Suppressor macrophage treated with lipopolysaccharide for 4 hours (primary cell): ENCODE measurements around the gene AP1B1.
"Not testable (repeated sequence)": the region's sequence is repeated elsewhere in the genome, so short reads cannot be mapped to it uniquely, and the experiment has no call there.

ENCODE experiments used
- DNase-seq: peaks from one replicate; pipeline ENCODE4 v3.0.0-alpha.2; 2020

AP1B1 gene

DNA sequence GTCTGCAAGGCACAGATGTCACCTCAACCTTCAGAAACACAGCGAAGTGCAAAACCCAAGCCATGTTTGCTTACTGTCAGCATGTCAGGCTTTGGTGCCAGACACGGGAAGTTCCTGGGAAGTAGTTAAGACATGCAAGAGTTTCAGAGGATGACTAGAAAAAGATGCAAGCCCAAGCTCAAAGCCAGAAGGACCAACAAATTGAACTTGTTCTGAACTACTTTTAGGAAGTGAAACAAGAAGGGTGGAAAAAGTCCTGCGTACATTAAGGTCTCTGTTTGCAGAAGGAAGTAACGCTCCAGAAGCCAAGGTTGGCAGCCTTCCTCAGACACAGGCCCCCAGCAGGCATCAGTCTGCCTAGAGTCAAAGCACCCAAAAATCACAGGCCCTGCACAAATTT lies 2.6 kb downstream of the AP1B1 start:
- DNase-seq, result peak; percentile 90

DNA sequence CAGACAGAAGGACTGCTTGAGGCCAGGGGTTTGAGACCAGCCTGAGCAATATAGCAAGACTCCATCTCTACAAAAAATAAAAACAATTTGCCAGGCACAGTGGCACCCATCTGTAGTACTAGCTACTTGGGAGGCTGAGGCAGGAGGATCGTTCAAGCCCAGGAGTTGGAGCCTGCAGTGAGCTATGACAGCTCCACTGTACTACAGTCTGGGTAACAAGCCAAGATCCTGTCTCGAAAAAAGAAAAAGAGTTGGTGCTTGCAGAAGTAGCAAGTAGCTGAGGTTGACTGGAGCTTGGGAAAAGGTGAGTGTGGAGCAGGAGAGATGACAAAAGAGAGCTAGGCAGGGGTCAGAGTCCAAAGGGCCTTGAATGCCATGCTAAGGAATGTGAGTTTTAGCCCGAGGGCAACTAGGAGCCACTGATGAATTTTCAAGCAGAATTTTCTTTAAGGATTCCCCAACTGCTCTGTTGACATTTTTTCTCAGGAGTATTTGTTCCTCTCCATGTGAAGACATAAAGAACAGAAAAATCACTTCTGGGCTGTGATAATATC lies 3.1 kb downstream of the AP1B1 start:
- no peak for DNase-seq

DNA sequence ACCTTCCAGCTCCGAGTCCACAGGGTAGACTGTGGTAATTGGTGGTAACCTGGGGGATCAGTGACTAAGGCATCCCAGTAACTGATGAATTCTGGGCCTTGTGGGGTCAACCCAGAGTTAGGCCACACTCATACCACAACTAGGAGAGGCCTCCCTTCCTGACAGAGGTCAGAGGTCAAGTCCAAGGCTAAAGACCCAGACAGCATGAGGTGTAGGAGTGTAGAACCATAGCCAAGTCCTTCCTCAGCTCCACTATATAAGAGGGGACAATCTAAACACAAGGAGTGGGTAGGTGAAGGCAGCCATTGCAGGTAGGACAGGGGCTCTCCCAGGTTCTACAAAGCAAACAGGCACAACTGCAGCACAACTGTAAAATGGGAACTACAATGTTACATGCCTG lies 4.6 kb downstream of the AP1B1 start:
- no peak for DNase-seq

DNA sequence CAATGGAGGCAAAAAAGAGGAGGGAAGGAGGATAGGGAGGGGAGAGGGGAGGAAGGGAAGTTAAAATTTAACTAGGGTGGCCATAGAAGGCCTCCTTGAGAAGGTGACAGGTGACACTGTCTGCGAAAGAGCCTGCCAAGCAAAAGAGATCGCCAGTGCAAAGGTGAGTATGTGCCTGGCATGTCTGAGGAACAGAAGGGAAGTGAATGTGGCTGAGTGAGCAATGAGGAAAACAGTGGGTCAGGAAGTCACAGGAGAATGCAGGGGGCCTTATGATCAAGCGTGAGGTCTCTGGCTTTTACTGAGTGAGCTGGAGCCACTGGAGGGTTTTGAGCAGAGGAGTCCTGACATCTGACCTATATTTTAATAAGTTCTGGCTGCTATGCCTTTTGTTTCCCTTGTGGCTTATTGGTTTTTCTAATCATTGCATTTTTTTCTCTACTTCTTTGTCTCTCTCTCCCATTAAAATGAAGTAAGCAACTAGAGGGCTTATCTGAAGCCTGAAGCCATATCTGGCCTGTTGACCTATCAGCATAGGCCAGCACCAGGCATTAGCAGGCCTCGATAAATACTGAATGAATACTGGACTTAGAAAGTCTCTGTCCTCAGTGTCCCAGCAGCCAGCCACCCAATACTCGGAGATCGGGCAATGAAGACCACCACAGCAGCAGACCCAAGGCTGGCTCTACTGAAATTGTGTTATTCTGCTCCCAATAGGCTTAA lies 5.6 kb downstream of the AP1B1 start:
- no peak for DNase-seq

DNA sequence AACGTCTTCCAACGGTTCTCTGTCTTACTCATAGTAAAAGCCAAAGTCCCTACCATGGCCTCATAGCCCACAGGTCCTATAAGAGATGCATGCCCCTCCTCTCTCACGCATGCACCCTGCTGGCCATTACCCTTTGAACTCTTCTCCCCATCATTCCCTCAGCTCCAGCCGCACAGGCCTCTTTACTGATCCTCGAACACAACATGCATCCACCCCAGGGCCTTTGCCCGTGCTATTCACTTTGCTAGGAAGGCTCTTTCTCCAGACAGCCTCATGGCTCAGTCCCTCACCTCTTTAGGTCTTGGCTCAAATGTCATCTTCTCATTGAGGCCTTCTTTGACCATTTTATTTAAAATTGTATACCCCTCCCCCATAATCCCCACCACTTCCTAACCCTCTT lies 7.5 kb downstream of the AP1B1 start:
- no peak for DNase-seq

DNA sequence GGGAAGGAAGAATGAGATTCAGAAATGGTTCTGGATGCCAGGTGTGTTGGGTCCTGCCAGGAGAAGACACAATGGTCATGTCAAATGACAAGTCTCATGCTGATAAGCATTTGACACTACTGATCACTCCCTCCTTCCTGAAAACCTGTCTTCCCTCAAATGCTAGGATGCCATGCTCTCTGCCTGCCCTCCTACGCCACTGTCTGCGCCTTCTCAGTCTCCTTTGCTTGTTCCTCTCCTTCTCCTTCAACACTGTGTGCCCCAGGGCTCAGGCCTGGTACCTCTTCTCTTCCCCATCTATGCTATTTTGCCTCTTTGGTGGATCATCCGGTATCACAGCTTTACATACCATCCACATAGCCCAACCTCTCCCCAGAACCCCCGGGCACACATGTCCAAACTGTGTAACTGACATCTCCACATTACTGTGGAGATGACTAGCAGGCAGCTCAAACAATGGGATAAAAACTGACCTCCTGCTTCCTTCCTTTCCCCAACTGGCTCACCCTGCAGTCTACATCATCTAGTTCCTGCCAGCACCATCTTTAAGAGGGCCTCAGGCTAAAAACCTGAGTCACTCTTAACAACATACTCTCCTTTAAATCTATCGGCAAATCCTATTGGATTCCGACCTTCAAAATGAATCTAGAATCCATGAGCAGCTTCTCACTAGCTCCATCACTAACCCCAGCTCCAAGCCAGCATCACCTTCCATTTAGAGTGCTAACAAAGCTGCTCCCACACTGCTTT lies 8.2 kb downstream of the AP1B1 start:
- no peak for DNase-seq

DNA sequence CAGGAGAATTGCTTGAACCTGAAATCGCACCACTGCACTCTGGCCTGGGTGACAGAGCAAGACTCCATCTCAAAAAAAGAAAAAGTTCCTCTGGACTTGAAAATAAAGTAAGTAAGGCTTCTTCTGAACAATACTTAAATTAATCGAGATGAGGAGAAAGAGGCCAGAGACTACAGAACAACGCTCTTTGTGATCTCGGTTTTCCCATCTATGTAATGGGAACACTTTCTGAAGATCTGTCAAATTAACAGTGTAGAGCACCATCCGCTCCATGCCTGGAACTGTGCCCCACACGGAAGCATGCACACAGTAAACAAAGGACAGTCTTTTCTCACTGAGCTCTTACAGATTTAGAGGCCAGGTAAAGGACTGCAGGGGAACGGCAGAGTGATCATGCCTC lies 9.1 kb downstream of the AP1B1 start:
- no peak for DNase-seq

DNA sequence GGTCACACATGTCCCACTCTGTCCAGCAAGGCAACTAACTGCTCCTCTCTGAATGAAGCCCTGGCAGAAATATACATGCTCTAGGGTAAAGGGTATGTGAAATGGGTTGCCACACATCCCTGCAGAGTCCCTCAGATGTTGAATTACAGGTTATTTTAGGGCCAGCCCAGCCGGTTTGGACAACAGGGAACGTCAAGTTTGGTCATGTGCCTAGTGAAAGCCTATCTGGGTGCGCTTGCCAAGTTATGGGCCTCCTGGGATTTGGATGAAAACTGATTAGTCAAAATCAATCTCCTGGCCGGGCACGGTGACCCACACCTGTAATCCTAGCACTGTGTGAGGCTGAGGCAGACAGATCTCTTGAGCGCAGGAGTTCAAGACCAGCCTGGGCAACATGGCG lies 10.4 kb downstream of the AP1B1 start:
- no peak for DNase-seq

DNA sequence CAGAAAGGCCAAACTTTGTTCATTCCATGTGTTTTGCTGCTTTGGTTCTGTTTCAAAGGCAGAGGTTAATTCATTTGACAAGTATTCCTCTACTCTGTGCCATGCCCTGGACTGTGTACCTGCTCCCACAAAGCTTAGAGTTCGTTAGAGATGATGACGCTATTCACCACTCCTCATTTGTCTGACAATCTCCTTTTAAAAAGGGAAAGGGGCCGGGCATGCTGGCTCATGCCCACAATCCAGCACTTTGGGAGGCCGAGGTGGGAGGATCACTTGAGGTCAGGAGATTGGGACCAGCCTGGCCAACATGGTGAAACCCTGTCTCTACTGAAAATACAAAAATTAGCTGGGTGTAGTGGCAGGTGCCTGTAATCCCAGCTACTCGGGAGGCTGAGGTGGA lies 11.7 kb downstream of the AP1B1 start:
- not testable (repeated sequence) for DNase-seq

DNA sequence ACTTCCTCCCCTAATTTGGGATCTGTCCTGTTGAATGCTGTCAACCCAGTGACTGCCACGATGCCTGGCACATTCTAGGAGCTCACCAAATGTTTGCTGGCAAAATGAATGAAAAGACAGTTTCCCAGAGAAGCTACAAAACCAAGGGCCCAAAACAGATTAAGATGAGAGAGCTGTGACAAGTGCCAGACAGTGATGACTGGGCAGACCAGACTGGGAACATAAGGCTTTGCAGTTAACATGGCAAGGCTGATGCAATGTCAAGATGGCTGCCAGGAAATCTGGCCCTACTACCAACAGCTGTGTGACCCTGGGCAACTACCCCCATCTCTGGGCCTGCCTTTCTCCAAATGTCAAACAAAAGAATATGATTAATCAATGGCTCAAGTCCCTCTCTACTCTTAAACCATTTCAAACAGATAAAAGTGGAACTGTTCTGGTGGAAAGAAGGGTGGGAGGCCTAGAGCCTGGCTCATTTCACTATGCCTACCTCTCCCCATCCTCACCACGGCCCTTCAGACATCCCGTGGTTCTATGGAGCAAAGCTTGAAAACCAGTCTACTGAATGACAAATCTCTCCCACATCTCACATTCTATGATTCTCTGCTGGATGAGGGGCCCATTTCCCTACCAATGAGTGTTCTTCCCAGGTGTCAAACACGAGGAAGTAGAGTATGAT lies 12.8 kb downstream of the AP1B1 start:
- no peak for DNase-seq

DNA sequence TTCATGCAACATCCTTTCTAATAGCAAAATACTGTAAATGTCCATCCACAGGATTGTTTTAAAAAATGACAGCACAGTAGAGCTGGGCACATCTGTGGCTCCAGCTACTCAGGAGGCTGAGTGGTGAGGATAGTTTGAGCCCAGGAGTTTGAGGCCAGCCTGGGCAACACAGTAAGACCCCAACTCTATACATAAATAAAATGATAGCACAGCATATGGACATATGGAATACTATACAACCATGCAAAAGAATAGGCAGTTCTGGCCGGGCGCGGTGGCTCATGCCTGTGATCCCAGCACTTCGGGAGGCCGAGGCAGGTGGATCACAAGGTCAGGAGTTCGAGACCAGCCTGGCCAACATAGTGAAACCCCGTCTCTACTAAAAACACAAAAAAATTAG lies 13.6 kb downstream of the AP1B1 start:
- DNase-seq, result not testable (repeated sequence)

DNA sequence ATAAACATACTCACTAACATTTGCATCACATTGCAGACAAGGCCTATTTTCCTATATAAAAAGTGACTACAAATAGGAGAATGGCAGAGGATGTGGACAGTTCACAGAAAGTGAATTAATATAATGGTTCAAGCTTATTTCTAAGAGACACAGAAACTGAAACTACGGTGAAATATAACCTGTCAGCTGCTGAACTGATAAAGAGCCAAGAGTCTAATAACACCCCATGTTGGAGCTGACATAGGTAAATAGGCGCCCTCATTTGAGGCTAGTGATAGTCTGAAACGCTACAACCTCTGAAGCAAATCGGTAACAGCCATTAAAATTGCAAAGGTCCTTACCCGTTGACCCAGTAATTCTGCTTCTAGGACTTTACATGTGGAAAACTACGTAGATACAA lies 14.0 kb downstream of the AP1B1 start:
- no peak for DNase-seq

DNA sequence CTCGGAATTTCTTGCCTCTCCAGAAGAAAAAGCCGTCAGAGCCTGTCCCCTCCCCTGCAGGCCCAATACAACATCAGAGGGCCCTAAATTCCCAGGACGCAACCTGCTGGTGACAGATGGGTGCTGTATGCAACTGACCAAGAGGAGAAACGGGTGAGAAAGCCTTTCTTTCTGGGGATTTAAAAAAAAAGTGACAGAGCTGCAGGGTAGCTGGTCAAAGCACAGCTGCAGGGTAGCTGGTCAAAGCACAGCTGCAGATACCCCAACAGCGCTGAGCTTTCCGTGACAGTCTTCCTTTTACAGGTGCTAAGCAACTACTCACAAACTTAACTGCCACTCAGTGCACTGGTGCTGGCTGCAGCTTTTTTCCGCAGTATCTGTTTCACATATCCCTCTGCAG lies 17.8 kb downstream of the AP1B1 start:
- no peak for DNase-seq

DNA sequence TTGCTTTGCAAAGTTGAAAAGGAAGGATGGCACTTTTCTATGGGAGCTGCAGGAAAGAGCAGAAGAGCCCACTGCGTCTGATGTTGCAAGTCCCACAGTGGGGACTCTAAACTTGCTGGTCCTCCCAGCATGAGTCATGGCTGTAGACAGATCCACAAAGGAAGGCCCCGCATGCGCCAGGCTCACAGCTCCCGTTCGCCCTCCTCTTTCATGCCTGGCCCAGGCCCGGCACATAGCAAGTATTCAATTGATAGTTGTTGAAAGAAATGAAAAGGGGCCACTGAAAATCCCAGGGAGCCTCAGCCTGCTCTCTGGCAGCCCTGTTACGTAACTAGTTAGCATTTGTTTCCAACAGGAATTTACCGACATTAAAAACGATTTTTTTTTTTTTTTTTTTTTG lies 18.9 kb downstream of the AP1B1 start:
- DNase-seq, result peak; percentile 86

DNA sequence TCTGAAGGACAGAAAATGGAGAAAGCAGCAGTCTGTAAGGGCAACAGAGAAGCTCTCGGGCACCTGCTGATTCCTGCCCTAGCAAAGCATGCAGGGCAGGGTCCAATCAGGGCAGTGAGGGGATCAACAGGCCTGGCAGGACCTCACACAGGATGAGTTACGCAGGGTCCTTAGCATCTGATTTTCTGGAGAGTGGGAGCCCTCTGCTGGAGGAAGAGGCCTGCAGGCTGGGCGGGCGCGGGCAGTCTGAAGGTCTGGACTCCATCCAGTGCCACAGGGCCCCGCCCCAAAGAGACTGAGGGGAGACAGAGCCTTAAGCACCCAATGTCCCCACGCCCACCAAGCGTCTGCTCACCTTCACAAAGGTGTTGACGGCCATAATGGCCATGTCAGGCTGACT lies 28.9 kb downstream of the AP1B1 start:
- no peak for DNase-seq

DNA sequence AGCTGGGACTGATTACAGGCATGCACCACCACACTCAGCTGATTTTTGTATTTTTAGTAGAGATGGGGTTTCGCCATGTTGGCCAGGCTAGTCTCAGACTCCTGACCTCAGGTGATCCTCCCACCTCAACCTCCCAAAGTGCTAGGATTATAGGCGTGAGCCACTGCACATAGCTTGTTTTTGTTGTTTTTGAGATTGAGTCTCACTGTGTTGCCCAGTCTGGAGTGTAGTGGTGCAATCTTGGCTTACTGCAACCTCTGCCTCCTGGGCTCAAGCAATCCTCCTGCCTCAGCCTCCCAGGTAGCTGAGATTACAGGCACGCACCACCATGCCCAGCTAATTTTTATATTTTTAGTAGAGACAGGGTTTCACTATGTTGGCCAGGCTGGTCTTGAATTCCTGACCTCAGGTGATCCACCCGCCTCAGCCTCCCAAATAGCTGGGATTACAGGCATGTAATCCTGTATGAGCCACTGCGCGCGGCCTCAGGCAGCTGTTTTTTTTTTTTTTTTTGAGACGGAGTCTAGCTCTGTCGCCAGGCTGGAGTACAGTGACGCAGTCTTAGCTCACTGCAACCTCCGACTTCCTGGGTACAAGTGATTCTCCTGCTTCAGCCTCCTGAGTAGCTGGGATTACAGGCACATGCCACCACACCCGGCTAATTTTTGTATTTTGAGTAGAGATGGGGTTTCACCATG lies 31.0 kb downstream of the AP1B1 start:
- not testable (repeated sequence) for DNase-seq

DNA sequence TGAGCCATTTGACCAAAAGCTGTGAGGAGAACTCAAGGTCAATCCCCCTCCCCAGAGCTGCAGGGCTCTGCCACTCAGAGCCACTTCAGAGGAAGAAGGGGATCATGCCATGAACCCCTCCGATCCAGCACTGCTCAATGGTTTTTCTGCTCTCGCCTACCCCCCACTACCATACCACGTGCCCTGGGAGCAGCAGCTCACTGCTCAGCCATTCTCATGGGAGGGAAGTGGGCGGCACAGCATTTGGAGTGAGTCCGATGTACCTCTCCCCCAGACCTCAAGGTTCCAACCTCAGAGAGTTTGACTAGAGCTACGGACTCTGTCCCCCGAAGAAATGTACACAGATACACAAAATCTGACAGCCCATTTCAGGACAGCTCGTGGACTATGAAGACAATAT lies 34.5 kb downstream of the AP1B1 start:
- no peak for DNase-seq

DNA sequence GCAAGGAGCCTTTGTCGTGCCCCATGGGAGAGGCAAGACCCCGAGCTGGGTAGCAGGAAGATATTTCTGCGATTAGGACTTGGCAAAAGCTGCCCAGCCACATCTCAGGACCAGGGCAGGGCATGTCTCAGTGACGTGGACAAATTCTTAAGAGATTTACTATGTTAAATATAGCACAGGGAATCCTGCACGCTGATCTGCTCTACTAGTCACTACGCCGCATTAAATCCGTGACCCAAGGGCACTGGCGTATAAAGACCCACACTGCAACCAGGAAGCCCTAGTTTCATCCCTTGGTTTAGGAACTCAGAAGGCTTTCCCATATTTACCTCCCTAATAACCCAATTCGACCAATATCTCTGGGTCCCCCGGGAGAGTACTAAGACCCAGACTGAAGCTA lies 35.1 kb downstream of the AP1B1 start:
- DNase-seq, result no peak

DNA sequence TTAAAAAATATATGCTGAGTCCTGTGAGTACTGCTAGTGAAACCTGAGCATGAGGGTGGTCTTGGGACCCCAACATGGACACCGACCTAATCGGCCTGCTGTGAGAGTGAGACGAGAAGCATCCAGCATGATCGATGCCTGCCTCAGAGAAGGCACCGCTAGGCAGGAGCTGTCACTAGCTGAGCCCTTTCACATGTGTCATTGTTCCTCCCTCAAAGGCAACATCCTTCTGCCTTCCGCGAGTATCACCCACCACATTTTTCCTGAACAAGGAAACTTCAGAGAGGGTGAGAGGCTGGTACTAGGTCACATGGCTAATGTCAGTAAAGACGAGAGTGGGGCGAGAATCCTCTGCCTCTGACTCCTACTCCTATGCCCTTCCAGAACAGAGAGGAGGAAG lies 35.6 kb downstream of the AP1B1 start:
- DNase-seq, result no peak

DNA sequence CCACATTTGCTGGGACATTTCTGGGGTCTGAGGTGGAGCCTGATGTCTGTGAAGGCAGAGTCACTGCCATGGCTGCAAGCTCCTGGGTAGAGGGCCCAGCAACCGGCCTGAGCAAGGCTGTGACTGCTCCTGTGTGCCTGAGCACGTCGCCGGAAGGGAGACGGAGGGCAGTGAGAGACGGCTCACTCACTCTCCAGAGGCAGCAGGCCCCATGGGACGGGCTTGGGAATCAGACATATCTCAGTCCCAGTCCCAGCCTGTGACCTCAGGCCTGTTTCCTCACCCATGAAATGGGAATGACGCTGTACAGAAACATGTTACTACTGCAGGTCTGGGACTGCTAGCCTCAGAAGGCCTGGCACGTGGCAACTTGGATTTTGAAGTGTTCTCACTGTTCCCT lies 36.5 kb downstream of the AP1B1 start:
- DNase-seq, result no peak

DNA sequence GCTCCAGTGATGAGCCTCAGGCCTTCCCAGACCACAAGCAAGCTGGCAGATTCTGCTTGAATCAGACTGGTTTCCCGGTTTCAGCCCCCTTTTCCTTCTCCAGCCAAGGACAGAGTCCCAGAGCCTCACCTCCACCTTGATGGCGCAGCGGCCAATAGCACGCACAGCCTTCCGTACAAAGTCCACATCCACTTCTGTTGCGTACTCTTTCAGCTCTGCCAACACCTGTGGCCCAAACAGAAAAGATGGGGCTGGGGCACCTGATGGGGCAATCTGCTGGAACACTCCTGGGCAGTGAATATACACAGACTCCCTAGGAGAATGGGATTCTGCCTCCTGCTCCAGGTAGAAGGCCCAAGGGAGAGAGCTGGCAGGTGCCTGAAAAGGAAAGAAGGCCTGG lies 37.3 kb downstream of the AP1B1 start:
- DNase-seq, result no peak

DNA sequence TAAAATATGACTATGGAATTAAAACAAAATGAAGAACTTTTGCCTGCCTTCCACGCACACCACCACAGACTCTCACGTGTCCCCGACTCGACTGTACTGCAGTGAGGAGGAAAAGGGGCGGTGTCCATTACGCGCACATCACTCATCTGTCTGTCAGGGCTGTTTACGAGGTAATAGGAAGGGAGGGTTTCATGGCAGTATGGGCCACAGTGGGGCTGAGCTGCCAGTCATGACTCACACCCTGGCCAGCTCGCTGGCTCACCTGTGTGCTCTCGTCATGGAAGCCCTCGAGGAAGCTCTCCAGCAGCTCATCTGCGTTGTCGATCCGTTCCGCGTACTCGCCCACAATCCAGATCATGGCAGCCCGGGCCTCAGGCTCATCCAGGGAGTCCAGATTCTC lies 39.4 kb downstream of the AP1B1 start:
- DNase-seq, result no peak

DNA sequence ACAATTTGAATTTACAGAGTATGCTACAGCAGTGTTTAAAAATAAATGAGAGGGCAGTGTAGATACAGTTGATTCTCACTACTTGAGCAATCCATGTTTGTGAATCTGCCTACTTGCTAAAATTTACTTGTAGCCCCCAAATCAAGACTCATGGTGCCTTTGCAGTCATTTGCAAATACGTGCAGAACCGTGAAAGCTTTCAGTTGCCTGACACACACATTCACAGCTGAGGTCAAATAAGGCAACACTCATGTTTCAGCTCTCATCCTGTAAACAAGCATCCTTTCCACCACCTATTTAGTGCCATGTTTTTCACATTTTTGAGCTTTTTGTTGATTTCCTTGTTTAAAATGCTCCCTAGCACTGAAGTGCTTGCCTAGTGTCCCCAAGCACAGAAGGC lies 40.3 kb downstream of the AP1B1 start:
- DNase-seq, result no peak
